GM12873 (cell line): ENCODE results near the gene SNRPA1.
A peak's percentile ranks its signal among the peaks of the same experiment; 100 is the strongest.

Source experiments
- TF ChIP-seq, protein P1 (sequence below): IDR thresholded peaks from 2 replicates; pipeline ENCODE4 v1.5.1; 2012; ENCODE audit warnings: low read depth, mild to moderate bottlenecking, moderate library complexity, low read length, control low read depth; ENCODE audit not compliant: insufficient read depth; ENCODE audit errors: missing control alignments

SNRPA1 gene

DNA sequence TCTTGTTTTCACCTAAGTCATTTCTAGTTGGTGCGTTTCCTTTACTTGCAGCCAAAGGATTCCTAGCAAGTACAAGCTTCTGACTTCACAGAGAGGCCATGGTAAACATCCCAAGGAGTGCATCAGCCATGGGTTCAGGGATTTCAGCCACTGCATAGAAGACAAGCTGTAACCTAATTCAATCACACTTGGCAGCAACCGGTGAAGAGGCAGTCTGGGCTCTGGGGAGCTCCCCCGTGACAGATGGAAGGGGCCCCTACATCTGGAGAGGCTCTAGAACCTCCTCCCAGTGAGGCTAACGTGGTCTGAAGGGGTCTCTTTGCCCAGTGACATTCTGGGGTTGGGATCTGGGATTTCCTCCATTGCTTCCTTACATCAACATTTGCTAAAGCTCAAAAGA lies 8.4 kb upstream of the SNRPA1 start:
- TF ChIP-seq, protein P1, sequence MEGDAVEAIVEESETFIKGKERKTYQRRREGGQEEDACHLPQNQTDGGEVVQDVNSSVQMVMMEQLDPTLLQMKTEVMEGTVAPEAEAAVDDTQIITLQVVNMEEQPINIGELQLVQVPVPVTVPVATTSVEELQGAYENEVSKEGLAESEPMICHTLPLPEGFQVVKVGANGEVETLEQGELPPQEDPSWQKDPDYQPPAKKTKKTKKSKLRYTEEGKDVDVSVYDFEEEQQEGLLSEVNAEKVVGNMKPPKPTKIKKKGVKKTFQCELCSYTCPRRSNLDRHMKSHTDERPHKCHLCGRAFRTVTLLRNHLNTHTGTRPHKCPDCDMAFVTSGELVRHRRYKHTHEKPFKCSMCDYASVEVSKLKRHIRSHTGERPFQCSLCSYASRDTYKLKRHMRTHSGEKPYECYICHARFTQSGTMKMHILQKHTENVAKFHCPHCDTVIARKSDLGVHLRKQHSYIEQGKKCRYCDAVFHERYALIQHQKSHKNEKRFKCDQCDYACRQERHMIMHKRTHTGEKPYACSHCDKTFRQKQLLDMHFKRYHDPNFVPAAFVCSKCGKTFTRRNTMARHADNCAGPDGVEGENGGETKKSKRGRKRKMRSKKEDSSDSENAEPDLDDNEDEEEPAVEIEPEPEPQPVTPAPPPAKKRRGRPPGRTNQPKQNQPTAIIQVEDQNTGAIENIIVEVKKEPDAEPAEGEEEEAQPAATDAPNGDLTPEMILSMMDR, result no peak

DNA sequence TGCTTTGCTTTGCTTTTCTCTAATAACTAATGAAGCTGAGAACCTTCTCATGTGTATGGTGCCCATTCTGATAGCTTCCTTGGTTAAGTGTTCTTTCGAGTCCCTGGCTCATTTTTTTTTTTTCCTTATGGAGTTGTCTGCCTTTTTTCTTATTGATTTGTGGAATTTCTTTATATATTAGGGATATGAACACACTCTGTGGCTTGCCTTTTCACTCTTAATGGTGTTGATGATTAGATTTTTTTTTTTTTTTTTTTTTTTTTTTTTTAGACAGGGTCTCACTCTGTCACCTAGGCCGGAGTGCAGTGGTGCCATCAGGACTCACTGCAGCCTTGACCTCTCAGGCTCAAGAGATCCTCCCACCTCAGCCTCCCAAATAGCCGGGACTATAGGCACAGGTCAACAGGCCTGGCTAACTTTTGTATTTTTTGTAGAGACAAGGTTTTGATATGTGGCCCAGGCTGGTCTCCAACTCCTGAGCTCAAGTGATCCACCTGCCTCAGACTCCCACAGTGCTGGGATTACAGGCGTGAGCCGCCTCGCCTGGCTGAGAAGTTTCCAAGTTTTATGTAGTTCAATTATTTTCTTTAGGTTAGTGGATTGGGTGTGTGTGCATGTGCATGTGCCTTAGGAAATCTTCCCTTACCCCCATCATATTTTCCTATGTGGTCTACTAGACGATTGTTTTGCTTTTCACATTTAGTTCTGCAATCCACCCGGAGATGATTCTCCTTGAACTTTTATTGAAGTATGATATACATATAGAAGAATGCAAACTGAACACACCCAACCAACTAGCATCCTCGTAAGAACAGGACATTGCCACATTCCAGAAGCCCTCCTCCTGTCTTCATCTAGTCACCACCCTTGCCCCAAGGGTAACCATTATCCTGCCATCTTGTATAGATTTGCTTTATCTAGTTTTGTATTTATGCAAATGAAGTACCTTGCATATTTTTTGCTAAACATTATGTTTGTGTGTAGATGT lies 1.7 kb upstream of the SNRPA1 start:
- TF ChIP-seq, protein P1, result no peak

DNA sequence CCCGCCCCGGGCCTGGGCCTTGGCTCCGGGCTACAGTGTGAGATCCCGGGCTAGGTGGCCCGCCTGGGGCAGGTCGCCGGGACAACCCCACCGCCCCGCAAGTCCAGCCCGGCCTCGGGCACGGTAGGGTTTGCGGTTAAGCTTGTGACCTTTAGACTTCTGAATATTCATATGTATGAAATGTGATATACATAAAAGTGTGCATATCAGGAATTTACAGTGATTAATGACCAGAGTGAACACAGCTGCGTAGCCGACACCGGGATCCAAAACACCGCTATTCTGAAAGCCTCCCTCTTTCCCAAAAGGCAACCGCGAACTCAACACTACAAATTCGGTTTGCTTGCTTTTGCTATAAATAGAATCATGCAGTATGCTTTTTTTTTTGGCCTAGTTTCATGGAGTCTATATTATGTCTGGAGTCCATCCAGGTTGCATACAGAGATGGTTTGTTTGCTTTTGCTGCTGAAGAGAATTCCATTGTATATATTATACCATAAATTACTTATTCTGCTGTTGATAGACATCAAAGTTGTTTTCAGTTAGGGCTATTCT lies 636 bp upstream of the SNRPA1 start:
- TF ChIP-seq, protein P1, result no peak

DNA sequence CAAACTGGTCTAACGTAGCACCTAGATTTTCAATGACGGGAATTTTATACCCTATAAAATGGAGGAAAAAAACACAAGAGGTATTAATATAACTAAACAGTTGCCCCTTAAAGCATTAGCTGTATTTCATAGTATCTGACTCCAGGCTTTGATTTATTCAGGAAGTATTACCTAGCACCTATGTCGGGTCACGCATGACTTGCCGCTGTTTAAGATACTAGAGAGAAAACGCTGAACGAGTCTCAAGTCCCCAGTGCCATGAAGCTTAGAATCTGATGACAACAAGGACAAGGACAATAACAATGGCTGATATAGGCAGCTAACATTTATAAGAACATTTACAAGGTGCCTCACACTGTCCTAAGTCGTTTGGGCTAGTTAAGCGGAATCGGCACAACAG lies 1.9 kb downstream of the SNRPA1 start:
- TF ChIP-seq, protein P1, result no peak

DNA sequence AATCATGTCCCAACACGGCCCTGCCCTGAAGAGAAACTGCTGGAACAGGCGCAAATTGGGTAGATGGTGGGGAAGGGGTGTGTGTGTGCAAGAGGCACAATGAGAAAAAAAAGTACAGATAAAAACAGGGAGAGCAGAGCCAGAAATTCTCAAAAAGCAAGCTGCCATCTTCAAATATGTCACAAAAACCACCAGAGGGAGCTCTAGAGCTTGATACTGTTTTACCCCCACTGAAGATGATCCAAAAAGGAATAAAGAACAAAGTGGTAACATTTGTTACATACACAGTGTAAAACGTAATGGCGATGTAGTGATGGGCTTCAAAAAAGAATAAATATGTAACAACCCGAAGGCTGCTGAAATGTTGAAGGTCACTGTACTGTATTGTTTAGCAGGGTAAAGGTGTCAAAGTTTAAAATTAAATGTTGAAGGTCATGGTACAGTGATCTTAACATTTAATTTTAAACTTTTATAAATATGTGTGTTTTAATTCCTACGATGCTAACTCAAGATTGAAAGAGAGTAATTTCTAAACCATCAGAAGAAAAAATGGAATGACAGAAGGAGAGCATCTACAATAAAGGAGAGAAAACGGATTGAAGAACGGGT lies 6.0 kb downstream of the SNRPA1 start:
- TF ChIP-seq, protein P1, result peak; percentile 69

DNA sequence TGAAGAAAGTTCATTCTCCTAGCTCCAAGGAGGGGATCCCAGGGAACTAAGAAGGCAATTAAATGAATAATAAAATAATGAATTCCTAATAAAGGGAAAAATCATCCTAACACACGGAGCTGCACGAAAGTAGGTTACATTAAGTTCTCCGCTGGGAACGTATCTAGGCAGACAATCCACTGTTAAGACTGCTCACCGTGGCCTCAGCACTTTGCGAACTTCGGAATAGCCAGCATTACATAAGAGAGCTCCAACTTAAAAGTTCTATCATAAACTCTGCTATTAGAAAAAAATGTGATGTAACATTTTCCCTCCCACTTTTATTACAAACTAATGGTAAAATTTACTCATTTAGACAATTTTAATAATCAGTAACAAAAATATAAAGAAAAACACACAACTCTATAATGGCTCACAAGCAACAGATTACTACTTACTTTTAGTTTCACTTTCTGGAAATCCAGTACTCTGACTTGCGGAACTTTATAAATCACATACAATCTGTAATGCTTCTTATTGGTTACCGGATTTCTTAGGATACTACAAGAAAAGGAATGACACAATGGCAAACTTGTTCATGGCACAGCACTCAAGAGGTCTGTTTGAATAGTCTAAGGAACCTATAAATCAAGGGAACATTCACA lies 8.5 kb downstream of the SNRPA1 start:
- TF ChIP-seq, protein P1, result no peak

DNA sequence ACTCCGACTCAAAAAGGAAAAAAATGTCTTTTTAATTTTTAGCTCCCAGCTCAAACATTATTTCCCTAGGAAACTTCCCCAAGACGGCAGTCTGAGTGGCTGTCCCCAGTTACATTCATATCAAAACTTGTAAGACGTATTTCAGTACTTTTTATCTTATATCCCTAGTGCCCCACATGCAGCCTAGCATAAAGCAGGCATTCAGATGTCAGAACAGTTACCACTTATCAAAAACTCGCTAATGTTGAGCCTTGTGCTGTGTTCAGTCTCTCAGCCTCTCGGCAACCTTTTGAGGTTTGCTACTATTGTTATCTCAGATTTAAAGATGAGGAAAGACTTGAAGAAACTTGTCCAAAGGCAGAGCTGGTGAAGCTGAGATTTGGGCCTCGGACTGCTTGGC lies 11.1 kb downstream of the SNRPA1 start:
- TF ChIP-seq, protein P1, result no peak
